Fibroblast of villous mesenchyme (primary cell): ENCODE data around the gene FMN1. TPM values are rescaled to one million over a fixed set of nuclear protein-coding genes. Genes with fewer than 3 reads are reported as not detected.
A peak's percentile ranks its signal among the peaks of the same experiment; 100 is the strongest.

Source experiments
- DNase-seq: peaks from one replicate; pipeline ENCODE4 v3.0.0-alpha.2; 2010; ENCODE audit warnings: low read depth
- H3K4me3 ChIP-seq: 2 replicates; pipeline ENCODE4 v1.5.1; 2011; ENCODE audit warnings: low read depth, mild to moderate bottlenecking, low read length
- CTCF ChIP-seq: IDR thresholded peaks from 2 replicates; pipeline ENCODE4 v1.5.1; 2012; ENCODE audit warnings: low read depth, mild to moderate bottlenecking, low read length; ENCODE audit not compliant: insufficient read depth
- total RNA-seq: library from RNA; depleted of rRNA; stranded (reverse); fragments of >200 nt; gene quantifications from 2 replicates; pipeline ENCODE4 v1.2.3, GENCODE V29; 2012

FMN1 gene
- total RNA-seq, 1 donor: 8.6 TPM

DNA sequence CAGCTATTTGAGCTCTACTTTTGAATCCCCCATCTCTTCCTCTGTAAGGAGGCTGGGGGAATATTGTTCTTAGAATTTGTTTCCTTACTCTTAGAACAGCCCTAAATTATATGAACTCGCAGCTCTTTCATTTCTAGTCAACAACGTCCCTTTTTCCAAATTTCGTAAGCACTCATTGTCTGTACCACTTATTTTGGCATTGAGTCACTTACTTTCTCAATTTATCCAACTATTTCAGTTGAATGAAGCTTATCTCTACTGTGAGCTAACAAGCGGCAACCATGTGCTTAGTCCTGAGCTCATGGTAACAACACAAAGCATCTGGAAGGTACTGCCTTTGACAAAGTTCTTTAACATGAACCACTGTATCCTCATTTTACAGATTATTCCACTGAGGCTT lies 285.6 kb downstream of the FMN1 start:
- DNase-seq: peak; percentile 22
- H3K4me3 ChIP-seq: no peak overlapping the region
- no peak for TF ChIP-seq CTCF

DNA sequence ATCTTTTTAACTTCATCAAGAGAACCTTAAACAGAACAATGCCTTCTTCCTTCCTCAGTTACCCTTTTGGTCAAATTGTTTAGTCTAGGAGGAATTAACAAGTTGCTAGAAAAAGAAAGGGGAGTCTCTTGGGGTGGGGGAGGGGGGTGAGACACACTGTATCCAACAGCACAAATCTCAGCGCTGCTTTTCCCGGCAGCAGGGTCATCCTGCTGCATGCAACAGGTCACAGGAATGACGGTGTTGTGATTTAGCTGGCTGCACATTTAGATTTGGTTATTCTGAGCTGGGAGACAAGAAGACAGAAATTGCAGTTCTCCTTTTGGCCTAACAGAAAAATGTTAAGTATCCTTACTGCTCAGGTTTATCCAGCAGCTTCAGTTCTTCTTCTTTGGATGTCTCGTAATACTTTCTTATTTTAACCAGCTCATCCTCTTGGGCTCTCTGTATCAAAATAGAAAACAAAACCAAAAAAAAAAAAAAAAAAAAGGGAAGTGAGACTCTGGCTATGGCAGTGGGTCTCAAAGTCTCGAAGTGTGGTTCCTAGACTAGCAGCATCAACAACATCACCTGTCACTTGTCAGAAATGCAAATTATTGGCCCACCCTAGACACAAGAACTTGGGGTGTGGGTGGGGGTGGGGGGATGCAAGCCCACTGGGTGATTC lies 286.2 kb downstream of the FMN1 start:
- no peak for TF ChIP-seq CTCF
- DNase-seq: peak; percentile 86
- no peak overlapping the region for H3K4me3 ChIP-seq

GRCh38 chr15:32905481-32905880 lies 289.0 kb downstream of the FMN1 start:
- no peak for TF ChIP-seq CTCF
- peak; percentile 11 for DNase-seq
- no peak overlapping the region for H3K4me3 ChIP-seq

- DNase-seq: no peak
- TF ChIP-seq CTCF: no peak
- no peak overlapping the region for H3K4me3 ChIP-seq
Measured at GRCh38 chr15:32904448-32904847, 290.1 kb downstream of the FMN1 start.

- no peak overlapping the region for H3K4me3 ChIP-seq
- DNase-seq: no peak
- no peak for TF ChIP-seq CTCF
Measured at GRCh38 chr15:32903591-32904290, 290.8 kb downstream of the FMN1 start.

GRCh38 chr15:32901995-32902394 lies 292.5 kb downstream of the FMN1 start:
- no peak for DNase-seq
- TF ChIP-seq CTCF: no peak
- no peak overlapping the region for H3K4me3 ChIP-seq
